Measurements from ENCODE around the gene TPP1.
A peak's percentile ranks its signal among the peaks of the same experiment; 100 is the strongest.

Gene TPP1

DNA sequence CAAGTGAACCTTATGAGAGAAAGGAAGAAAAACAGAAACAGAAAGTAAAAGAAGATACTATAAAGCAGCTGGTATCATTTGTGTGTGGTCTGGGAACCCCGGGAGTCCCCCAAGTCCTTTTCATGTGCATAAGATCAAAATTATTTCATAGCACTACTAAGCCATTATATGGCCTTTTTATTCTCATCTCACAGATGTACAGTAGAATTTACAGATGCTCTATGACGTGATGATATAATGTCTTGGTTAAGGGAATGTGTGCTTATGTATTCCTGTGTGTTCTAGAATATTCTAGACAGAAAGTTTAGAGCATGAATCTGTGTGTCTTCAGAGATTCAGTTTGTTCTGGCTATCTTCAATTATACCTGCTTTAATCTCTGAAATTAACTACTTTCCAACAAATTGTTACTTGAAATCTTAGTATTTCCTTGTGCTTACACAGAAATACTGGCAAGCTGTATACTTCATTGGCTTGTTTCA, 8.6 kb upstream of the TPP1 start:
- DNase-seq, result no peak

GRCh38 chr11:6626971-6627761, 7.9 kb upstream of the TPP1 start:
- DNase-seq, result peak in 1 of 2 experiments; percentile 35

DNA sequence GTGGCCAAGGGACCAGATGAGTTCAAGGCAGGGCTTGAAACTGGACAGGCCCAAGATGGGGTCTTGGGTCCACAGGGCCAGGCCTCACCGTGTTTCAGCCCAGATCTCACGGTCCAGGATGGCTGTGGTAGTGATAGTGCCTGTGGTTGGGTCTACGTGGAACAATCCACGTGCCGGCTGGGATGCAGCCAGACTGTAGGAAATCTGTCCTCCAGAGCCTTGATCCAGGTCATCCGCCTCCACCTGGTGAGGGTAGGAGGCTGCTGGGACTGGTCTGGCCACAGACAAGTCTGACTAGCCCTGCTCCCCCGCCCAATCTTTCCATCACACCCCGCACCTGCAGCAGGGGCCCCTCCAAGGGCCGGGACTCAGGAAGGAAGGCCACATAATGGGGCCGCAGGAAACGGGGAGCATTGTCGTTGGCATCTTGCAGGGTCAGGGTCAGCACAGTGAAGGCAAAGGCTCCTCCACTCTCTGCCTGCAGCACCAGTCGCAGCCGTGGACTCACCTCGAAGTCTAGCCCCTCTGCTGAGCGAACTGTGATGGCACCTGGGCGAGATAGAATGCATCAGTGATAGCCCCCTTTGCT, 6.7 kb upstream of the TPP1 start:
- no peak for DNase-seq

- no peak for DNase-seq
These were observed 6.1 kb upstream of the TPP1 start for GRCh38 chr11:6625156-6625831.

DNA sequence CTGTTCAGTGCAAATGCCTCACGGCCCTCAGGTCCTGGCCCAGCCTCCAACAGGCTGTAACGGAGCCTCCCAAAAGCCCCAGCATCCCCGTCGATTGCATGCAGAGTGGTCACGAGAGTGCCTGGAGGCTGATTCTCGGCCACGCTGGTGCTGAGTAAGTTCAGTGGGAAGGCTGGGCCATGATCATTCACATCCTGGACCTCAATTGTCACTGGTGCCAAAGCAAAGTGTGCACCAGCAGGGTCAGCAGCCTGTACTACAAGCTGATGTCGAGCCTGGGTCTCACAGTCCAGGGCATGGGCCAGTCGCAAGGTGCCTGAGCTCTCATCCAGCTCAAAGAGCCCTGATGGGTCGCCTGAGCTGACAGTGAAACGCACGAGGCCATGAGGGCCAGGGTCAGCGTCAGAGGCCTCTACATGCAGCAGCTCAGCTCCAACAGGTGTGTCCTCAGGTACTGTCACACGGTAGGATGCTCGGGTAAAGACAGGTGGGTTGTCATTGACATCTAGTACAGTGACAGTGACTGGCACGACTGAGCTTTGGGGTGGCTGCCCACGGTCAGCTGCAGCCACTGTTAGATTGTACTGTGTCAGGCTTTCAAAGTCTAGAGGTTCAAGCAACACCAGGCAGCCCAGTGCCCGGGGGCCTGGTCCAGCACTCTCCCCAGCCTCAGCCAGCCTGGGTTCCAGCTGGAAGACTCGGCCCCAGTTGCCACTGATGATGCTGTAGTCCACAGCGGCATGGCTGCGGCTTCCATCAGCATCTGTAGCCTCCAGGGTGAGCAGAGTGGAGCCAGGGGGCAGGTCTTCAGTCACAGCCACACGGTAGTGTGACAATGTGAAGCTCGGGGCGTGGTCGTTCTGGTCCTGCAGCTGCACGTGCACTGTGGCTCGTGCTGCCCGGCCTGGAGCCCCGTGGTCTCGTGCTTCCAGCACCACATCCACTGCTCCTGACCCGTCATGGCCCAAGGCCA, 4.5 kb upstream of the TPP1 start:
- no peak for DNase-seq

- DNase-seq, result no peak
These were observed 3.3 kb upstream of the TPP1 start for GRCh38 chr11:6622261-6623171.

GRCh38 chr11:6621711-6622211, 2.5 kb upstream of the TPP1 start:
- no peak for DNase-seq

- no peak for DNase-seq
These were observed 1.4 kb upstream of the TPP1 start for GRCh38 chr11:6620636-6621035.

GRCh38 chr11:6618117-6619003, 862 bp downstream of the TPP1 start:
- DNase-seq, result no peak

DNA sequence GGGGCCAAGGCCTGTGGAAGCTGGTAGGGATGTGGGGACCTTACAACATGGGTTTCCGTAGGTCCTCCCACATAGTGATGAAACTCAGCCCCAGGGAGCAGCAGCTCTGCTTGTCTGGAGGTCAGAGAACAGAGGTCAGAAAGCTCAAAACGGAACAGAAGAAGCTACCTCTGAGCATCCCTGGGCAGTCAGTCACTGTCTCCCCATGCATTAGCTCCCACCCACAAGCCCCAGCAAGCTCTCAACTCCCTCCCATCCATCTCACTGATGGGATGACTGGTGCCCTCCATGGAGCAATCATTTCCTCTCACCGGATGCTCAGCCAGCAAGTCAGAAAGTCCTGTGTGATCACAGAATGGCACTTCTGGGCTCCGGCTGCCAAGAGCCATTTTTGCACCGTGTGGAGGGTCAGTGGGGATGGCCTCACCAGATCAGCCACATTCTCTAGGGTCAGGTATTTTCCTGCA, 1.9 kb downstream of the TPP1 start:
- no peak for DNase-seq

GRCh38 chr11:6616596-6617250, 2.5 kb downstream of the TPP1 start:
- no peak for DNase-seq

- no peak for DNase-seq
These were observed 3.2 kb downstream of the TPP1 start for GRCh38 chr11:6615882-6616585.

- DNase-seq, result no peak
These were observed 4.2 kb downstream of the TPP1 start for GRCh38 chr11:6615046-6615445.

- no peak for DNase-seq
These were observed 4.8 kb downstream of the TPP1 start for GRCh38 chr11:6614446-6614845.

GRCh38 chr11:6613496-6613895, 5.7 kb downstream of the TPP1 start:
- DNase-seq, result no peak

DNA sequence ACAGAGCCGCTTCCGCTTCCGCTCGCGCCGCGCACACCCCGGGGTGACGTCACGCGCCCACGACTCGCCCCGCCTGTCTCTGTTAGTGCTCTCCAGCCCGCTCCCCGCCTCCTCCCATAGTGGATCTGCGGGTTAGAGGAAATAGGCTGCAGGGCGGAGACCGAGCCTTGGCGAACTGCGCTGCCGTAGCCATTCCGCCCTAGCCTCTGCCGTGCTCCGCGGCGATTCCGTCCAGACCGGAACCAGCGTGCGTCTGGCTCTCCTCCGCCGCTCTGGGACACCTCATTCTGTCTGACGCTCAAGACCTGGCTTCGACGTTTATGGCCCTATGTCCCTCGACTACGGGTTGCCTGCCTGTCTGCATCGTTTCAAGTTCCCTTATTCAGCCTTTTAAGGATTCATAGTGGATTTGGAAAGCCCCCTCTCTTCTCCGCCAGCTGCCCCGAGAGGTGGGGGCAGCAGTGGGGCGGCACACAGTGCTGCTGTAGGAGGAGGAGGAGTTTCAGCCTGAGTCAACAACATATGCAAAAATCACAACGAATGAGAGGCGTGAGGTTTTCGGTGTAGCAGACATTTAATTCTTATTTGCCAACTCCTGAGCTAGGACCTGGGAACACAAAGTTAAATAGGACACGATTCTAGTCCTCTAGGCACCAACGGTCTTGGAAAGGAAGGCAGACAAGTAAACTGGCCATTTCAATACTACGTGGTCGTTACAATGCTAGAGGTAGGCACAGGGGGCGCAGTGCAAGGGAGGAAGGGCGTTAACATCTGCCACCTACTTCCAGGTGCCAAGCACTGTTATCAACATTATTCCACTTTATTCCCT, 6.8 kb downstream of the TPP1 start, which contains the start of gene TAF10:
Gene TAF10 (minus strand): TSS at position 4 of the 829 bp plus-strand sequence. CDS start 27 bp downstream, outside the sequence.
- peak; percentile 77 to 93 for DNase-seq

DNA sequence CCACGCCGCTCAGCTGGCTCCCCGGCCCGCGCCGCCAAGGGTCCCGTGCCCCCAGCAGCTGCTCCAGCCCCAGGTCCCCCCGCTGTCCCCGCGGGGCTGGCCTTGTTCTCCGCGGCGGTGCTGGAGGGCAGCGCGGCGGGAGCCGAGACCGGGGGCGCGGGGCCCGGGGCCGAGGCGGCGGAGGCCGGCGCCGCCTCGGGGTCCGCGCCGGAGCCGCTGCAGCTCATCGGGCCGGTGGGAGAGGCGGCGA, 7.3 kb downstream of the TPP1 start:
- DNase-seq, result no peak

Measured in NCI-H446 (cell line).